ENCODE data around the gene OPALIN. TPM values are rescaled to one million over a fixed set of nuclear protein-coding genes. Genes with fewer than 3 reads are reported as not detected.

OPALIN gene
- total and polyA plus RNA-seq, 10 of the 15 experiments (the other 5 are each of a cell fraction or from before 2014, with no cell fraction given) = not detected

DNA sequence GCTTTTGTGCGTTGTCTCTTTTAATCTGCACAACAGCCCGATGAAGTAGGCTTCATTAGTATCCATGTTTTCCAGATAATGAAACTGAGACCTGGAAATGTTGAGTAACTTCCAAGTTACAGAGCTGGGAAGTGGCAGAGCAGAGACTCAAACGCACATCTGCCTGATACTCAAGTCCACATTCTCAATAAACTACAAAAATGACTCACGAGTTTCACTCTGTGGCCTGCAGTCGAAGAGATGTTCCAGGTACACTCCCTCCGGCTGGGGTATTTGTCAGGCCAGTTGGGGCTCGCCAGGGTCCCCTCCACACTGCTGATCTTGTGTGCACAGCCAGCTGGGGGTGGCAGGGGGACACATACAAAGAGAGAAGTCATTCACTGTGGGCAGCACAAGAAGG, 17.7 kb upstream of the OPALIN start:
- DNase-seq (ENCODE audit: low read depth, low spot score) (no peak), FAIRE-seq (no peak), ATAC-seq (peak; percentile 67)
- TF ChIP-seq EED (IDR thresholded peaks at IDR 0.05; ENCODE audit: low read depth) = peak; percentile 60
- 0 out of 2 replicates have a peak, but pooled peaks have one; percentile 18 for TF ChIP-seq TCF12 (IDR thresholded peaks at IDR 0.05; ENCODE audit: low read depth, low read length)
- TF ChIP-seq RUNX3 (IDR thresholded peaks at IDR 0.05; ENCODE audit: low read length) = peak; percentile 57
- 0 out of 2 replicates have a peak, but pooled peaks have one; percentile 29 for TF ChIP-seq IKZF1 (conservative IDR thresholded peaks at IDR 0.05)
- TF ChIP-seq, protein P1, sequence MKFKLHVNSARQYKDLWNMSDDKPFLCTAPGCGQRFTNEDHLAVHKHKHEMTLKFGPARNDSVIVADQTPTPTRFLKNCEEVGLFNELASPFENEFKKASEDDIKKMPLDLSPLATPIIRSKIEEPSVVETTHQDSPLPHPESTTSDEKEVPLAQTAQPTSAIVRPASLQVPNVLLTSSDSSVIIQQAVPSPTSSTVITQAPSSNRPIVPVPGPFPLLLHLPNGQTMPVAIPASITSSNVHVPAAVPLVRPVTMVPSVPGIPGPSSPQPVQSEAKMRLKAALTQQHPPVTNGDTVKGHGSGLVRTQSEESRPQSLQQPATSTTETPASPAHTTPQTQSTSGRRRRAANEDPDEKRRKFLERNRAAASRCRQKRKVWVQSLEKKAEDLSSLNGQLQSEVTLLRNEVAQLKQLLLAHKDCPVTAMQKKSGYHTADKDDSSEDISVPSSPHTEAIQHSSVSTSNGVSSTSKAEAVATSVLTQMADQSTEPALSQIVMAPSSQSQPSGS (IDR thresholded peaks at IDR 0.05; ENCODE audit: low read length) = no peak
- TF ChIP-seq DPF2 (IDR thresholded peaks at IDR 0.05) = 0 out of 2 replicates have a peak, but pooled peaks have one; percentile 19
- TF ChIP-seq, protein P2, sequence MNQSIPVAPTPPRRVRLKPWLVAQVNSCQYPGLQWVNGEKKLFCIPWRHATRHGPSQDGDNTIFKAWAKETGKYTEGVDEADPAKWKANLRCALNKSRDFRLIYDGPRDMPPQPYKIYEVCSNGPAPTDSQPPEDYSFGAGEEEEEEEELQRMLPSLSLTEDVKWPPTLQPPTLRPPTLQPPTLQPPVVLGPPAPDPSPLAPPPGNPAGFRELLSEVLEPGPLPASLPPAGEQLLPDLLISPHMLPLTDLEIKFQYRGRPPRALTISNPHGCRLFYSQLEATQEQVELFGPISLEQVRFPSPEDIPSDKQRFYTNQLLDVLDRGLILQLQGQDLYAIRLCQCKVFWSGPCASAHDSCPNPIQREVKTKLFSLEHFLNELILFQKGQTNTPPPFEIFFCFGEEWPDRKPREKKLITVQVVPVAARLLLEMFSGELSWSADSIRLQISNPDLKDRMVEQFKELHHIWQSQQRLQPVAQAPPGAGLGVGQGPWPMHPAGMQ (IDR thresholded peaks at IDR 0.05; ENCODE audit: borderline replicate concordance) = no peak
- TF ChIP-seq JUNB (IDR thresholded peaks at IDR 0.05) = peak; percentile 73
- ChIA-PET CTCF (interaction anchor here (1.1 to 8.1 kb wide), 9 partner anchors 9 to 180 kb away, joined by 3 to 64 read pairs (median 4); partner anchors contain the start of gene TLL2), POLR2A (no interaction called here), SMC1A (ENCODE audit: uncharacterized antibody, unreplicated experiment) (interaction anchor here (0.6 to 1.1 kb wide), 3 partner anchors 137 to 968 kb away, joined by 3 to 4 read pairs (median 3); partner anchors contain the start of gene TLL2), RAD21 (ENCODE audit: unreplicated experiment) (interaction anchor here (1.8 kb wide), 1 partner anchor 649 kb away, joined by 4 read pairs; no protein-coding TSS in a partner anchor)
- in situ Hi-C loops (cut with MboI) = no loop called here
- Histone ChIP-seq H3K79me2 (ENCODE audit: control insufficient read depth, insufficient read depth, low read length) (no peaks in the 10 kb centered on the region), H3K4me1 (ENCODE audit: control insufficient read depth, insufficient read depth, low read length) (peaks cover 8% of the 10 kb centered on the region), H2AFZ (ENCODE audit: control insufficient read depth, low read depth, low read length) (no peak overlapping the region), H3K36me3 (ENCODE audit: control insufficient read depth in 2 of 2, insufficient read depth in 2 of 2, low read length in 1 of 2) (no peaks in the 10 kb centered on the region), H4K20me1 (ENCODE audit: control insufficient read depth, insufficient read depth) (no peaks in the 10 kb centered on the region), H3K27ac (ENCODE audit: control insufficient read depth, insufficient read depth) (no peak overlapping the region), H3K4me2 (ENCODE audit: control insufficient read depth, insufficient read depth) (no peak overlapping the region), H3K27me3 (replicated peaks in 1 of 2; ENCODE audit: control insufficient read depth in 2 of 2, insufficient read depth in 2 of 2, low read length in 1 of 2) (no peaks in the 10 kb centered on the region; a peak in 2 of 4 replicates), H3K4me3 (no peak overlapping the region), H3K9me3 (replicated peaks; ENCODE audit: control insufficient read depth, insufficient read depth, low read length) (no peaks in the 10 kb centered on the region), H3K9ac (ENCODE audit: control insufficient read depth, insufficient read depth, low read length) (no peak overlapping the region)
- 8% methylated on average over 7 of the region's 7 CpGs for WGBS (ENCODE audit: insufficient coverage, insufficient replicate concordance, low lambda C conversion rate, missing lambda C conversion rate)
- intact Hi-C loops (cut with micrococcal nuclease; ENCODE audit: unreplicated experiment) = loop anchor here (5.0 kb wide), 1 partner anchor 651 kb away; no protein-coding TSS in a partner anchor
- BruUV-seq (replicated peaks) = no TSS peak

All from GM12878 (cell line).